K562 (cell line): ENCODE measurements around the gene CHTOP. TPM values are rescaled to one million over a fixed set of nuclear protein-coding genes. Genes with fewer than 3 reads are reported as not detected.

Experiments
- CBFB ChIP-seq: sonication (generic); formaldehyde crosslinking; IDR thresholded peaks from 2 replicates; pipeline ENCODE4 v1.4.0; 2020; ENCODE audit warnings: mild to moderate bottlenecking, missing genetic modification reagents
- LEF1 ChIP-seq: fragments of 450-650 bp; IDR thresholded peaks from 2 replicates; pipeline ENCODE4 v1.6.1; 2016; ENCODE audit warnings: mild to moderate bottlenecking
- MAFG ChIP-seq: fragments of 450-650 bp; conservative IDR thresholded peaks from 2 replicates; pipeline ENCODE4 v1.6.1; 2016; ENCODE audit warnings: missing genetic modification characterization, missing compliant biosample characterization
- MAX ChIP-seq: sonication (generic); formaldehyde crosslinking; IDR thresholded peaks from 2 replicates; pipeline ENCODE4 v1.9.0; 2022; ENCODE audit warnings: mild to moderate bottlenecking, missing genetic modification reagents
- MYC ChIP-seq, 2 experiments: fragments of 250-450 bp in 1 of 2; sonication (Bioruptor Pico) in 1 of 2; IDR thresholded peaks; 2 replicates each; pipeline versions ENCODE4 v1.5.1 to v1.6.1; 2012 to 2021; ENCODE audit warnings: low read depth in 2 of 2, borderline replicate concordance in 1 of 2, improper control_type of control experiment in 1 of 2, low read length in 1 of 2, mild to moderate bottlenecking in 1 of 2, moderate library complexity in 1 of 2
- NCOR1 ChIP-seq: fragments of 450-650 bp; IDR thresholded peaks from 2 replicates; pipeline ENCODE4 v1.6.1; 2016; ENCODE audit warnings: mild to moderate bottlenecking, moderate library complexity
- PHB ChIP-seq: fragments of 250-450 bp; sonication (Bioruptor Pico); IDR thresholded peaks from 2 replicates; pipeline ENCODE4 v1.5.0; 2021
- POU5F1 ChIP-seq: fragments of 150-350 bp; IDR thresholded peaks from 2 replicates; pipeline ENCODE4 v1.6.1; 2014; ENCODE audit warnings: borderline replicate concordance, low read length, low read depth, mild to moderate bottlenecking; ENCODE audit not compliant: partially characterized antibody
- RB1 ChIP-seq: fragments of 450-650 bp; IDR thresholded peaks from 2 replicates; pipeline ENCODE4 v1.6.1; 2017; ENCODE audit warnings: low read depth, mild to moderate bottlenecking
- TAF1 ChIP-seq: IDR thresholded peaks from 2 replicates; pipeline ENCODE4 v1.6.1; 2011; ENCODE audit warnings: mild to moderate bottlenecking, low read length, moderate library complexity; ENCODE audit not compliant: insufficient read depth, control insufficient read depth, severe bottlenecking; ENCODE audit errors: extremely low read depth
- TEAD2 ChIP-seq: fragments of 450-650 bp; IDR thresholded peaks from 2 replicates; pipeline ENCODE4 v1.6.1; 2016; ENCODE audit warnings: missing genetic modification characterization, control low read depth, missing compliant biosample characterization
- TFE3 ChIP-seq: fragments of 450-650 bp; formaldehyde crosslinking; IDR thresholded peaks from 2 replicates; pipeline ENCODE4 v1.4.0; 2020; ENCODE audit warnings: mild to moderate bottlenecking, mixed read lengths
- TRIM25 ChIP-seq: fragments of 450-650 bp; IDR thresholded peaks from 2 replicates; pipeline ENCODE4 v1.7.0; 2016; ENCODE audit warnings: borderline replicate concordance
- ZBTB12 ChIP-seq: fragments of 250-450 bp; sonication (Bioruptor Pico); IDR thresholded peaks from 2 replicates; pipeline ENCODE4 v1.4.0; 2020
- ZNF143 ChIP-seq: sonication (generic); formaldehyde crosslinking; IDR thresholded peaks from 2 replicates; pipeline ENCODE4 v1.9.0; 2022; ENCODE audit warnings: mild to moderate bottlenecking, missing genetic modification reagents
- ZNF644 ChIP-seq: fragments of 200-800 bp; sonication (Bioruptor generic); IDR thresholded peaks from 2 replicates; pipeline ENCODE4 v1.6.1; 2016; ENCODE audit warnings: low read depth, missing genetic modification characterization, missing compliant biosample characterization
- ZNF79 ChIP-seq: fragments of 250-450 bp; sonication (Bioruptor Pico); IDR thresholded peaks from 2 replicates; pipeline ENCODE4 v1.4.0; 2020; ENCODE audit warnings: low read depth, mild to moderate bottlenecking, moderate library complexity
- polyA plus RNA-seq, 8 experiments: library from polyadenylated mRNA; depleted of rRNA in 4 of 8; stranded (reverse) in 5 of 8; unstranded in 3 of 8; fragments of >200 nt; fragmentation: Nextera tagmentation in 2 of 8; fragmentation: Illumina TruSeq in 1 of 8; extraction: Ambion mirVana in 2 of 8; extraction: Trizol in 1 of 8; gene quantifications; 2 replicates each; pipeline versions ENCODE4 v1.2.1 to v1.2.3, GENCODE V29; 2011 to 2014; ENCODE audit warnings: inconsistent platforms in 1 of 8, missing spikeins in 1 of 8
- total RNA-seq, 7 experiments: library from RNA; depleted of rRNA in 6 of 7; stranded (reverse); fragments of >200 nt in 6 of 7; fragmentation: Illumina TruSeq in 2 of 7; extraction: Trizol in 2 of 7; gene quantifications; 2 replicates each; pipeline versions ENCODE4 v1.2.1 to v1.2.3, GENCODE V29; 2011 to 2021; ENCODE audit warnings: low replicate concordance in 1 of 7

CHTOP gene
- total and polyA plus RNA-seq, 9 of the 15 experiments (the other 6 are each of a cell fraction or from before 2014, with no cell fraction given), result 10.2 to 91.8 (median 60.8) TPM

- no peak for TF ChIP-seq POU5F1
- TF ChIP-seq TAF1, result peak; percentile 91
- no peak for TF ChIP-seq ZNF143 (CRISPR knock-in tag)
- TF ChIP-seq ZNF644 (tag), result peak; percentile 37; the same call in 1 of the 2 replicates
- peak; percentile 53 for TF ChIP-seq NCOR1
- TF ChIP-seq TEAD2 (tag), result no peak
- TF ChIP-seq MAX (CRISPR knock-in tag), result peak; percentile 86
- TF ChIP-seq TRIM25, result no peak
- TF ChIP-seq ZNF79 (CRISPR knock-in tag), result no peak
- TF ChIP-seq LEF1, result no peak; the same call in none of the 2 replicates
- peak; percentile 50; the same call in 1 of the 2 replicates for TF ChIP-seq RB1
- TF ChIP-seq MYC (IDR thresholded peaks at IDR 0.05; ENCODE audit: low read depth, low read length), result peak; percentile 91
- peak; percentile 53; the same call in 1 of the 2 replicates for TF ChIP-seq MYC (CRISPR knock-in tag; IDR thresholded peaks at IDR 0.05; ENCODE audit: borderline replicate concordance, low read depth)
- peak; percentile 57; the same call in 1 of the 2 replicates for TF ChIP-seq CBFB (CRISPR knock-in tag)
- TF ChIP-seq TFE3 (CRISPR knock-in tag), result no peak
- no peak for TF ChIP-seq MAFG (tag)
- TF ChIP-seq ZBTB12, result peak; percentile 74
- TF ChIP-seq PHB, result 0 out of 2 replicates have a peak, but pooled peaks have one; percentile 34
These were observed at the start of gene CHTOP (continued) for GRCh38 chr1:153633754-153634665.
